ENCODE results near the gene FITM2.

Gene FITM2

GRCh38 chr20:44274303-44275017, 36.5 kb downstream of the FITM2 start:
- DNase-seq, result no peak

- DNase-seq, result no peak
Observed at GRCh38 chr20:44273231-44274215, 37.5 kb downstream of the FITM2 start.

GRCh38 chr20:44271915-44272663, 38.9 kb downstream of the FITM2 start:
- no peak for DNase-seq

GRCh38 chr20:44268802-44269201, 42.2 kb downstream of the FITM2 start:
- DNase-seq, result no peak

GRCh38 chr20:44264287-44264686, 46.7 kb downstream of the FITM2 start:
- DNase-seq, result peak; percentile 35

- DNase-seq, result no peak
Observed at GRCh38 chr20:44258226-44258890, 52.6 kb downstream of the FITM2 start.

GRCh38 chr20:44256961-44257360, 54.0 kb downstream of the FITM2 start:
- no peak for DNase-seq

- no peak for DNase-seq
Observed at GRCh38 chr20:44255942-44256341, 55.1 kb downstream of the FITM2 start.

GRCh38 chr20:44254073-44254472, 56.9 kb downstream of the FITM2 start:
- no peak for DNase-seq

- DNase-seq, result no peak
Observed at GRCh38 chr20:44253528-44253927, 57.5 kb downstream of the FITM2 start.
